Vagina (tissue), 2 donors: ENCODE results near the gene SLC17A7. TPM values are rescaled to one million over a fixed set of nuclear protein-coding genes. Genes with fewer than 3 reads are reported as not detected.

Experiments used
- DNase-seq, 2 donors: peaks; one replicate each; pipeline ENCODE4 v3.0.0-alpha.2; 2017; ENCODE audit errors: extremely low spot score in 2 of 2
- H3K27ac ChIP-seq: fragments of 200-600 bp; sonication (generic); one replicate; pipeline ENCODE4 v1.5.1; 2019
- H3K27me3 ChIP-seq: fragments of 200-600 bp; sonication (generic); one replicate; pipeline ENCODE4 v1.5.1; 2019
- H3K36me3 ChIP-seq, 2 donors: fragments of 200-600 bp; sonication (generic); one replicate each; pipeline ENCODE4 v1.5.1; 2017 to 2019
- H3K4me1 ChIP-seq: fragments of 200-600 bp; sonication (generic); one replicate; pipeline ENCODE4 v1.5.1; 2019
- H3K4me3 ChIP-seq, 2 donors: fragments of 200-600 bp; sonication (generic); 1 replicate in 1 of 2; 2 replicates in 1 of 2; pipeline ENCODE4 v1.5.1; 2016 to 2019
- H3K9me3 ChIP-seq: fragments of 200-600 bp; sonication (generic); one replicate; pipeline ENCODE4 v1.5.1; 2019
- POLR2A ChIP-seq, 2 donors: fragments of 450-650 bp; IDR thresholded peaks; one replicate each; pipeline ENCODE4 v1.6.1; 2017; ENCODE audit warnings: antibody characterized with exemption in 2 of 2, mild to moderate bottlenecking in 2 of 2, moderate library complexity in 2 of 2
- POLR2AphosphoS5 ChIP-seq, 2 donors: sonication (generic); formaldehyde crosslinking; IDR thresholded peaks; one replicate each; pipeline ENCODE4 v1.9.0; 2017; ENCODE audit warnings: antibody characterized with exemption in 2 of 2, mild to moderate bottlenecking in 2 of 2, low read depth in 1 of 2; ENCODE audit not compliant: insufficient read depth in 1 of 2
- intact Hi-C: fragments of 100-400 bp; cut with DNase I; formaldehyde crosslinking; loops from one replicate; pipeline ENCODE4 v1.15.1; 2023
- total RNA-seq: library from RNA; depleted of rRNA; stranded (reverse); fragments of >200 nt; gene quantifications from one replicate; pipeline ENCODE4 v1.2.3, GENCODE V29; 2016
- TF ChIP-seq, protein P1 (sequence below), 3 experiments: fragments of 450-650 bp in 2 of 3; fragments of 200-600 bp in 1 of 3; sonication (generic) in 1 of 3; IDR thresholded peaks; one replicate each; pipeline ENCODE4 v1.5.1; 2017 to 2019; ENCODE audit warnings: antibody characterized with exemption in 3 of 3, mild to moderate bottlenecking in 2 of 3, moderate library complexity in 2 of 3

SLC17A7 gene
- total RNA-seq, 1 donor from 2014 or later: 0.74 TPM

DNA sequence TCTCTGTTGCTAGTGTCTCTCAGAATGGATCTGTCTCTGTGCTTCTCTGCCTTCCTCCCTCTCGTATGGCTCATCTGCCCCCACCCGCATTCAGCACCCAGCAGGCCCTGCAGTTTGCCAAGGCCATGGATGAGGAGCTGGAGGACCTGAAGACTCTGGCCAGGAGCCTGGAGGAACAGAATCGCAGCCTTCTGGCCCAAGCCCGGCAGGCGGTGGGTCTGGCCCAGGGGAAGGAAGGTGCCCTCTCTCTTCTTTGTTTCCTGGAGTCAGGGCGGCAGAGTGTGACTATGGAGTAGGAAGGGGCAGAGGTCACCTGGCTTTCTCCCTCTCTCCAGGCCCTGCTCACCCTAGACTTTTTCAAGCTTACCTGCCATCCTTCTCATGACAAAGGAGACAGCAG lies 42.4 kb downstream of the SLC17A7 start:
- no peak overlapping the region for H3K4me3 ChIP-seq
- no peak for DNase-seq
- TF ChIP-seq, protein P1, sequence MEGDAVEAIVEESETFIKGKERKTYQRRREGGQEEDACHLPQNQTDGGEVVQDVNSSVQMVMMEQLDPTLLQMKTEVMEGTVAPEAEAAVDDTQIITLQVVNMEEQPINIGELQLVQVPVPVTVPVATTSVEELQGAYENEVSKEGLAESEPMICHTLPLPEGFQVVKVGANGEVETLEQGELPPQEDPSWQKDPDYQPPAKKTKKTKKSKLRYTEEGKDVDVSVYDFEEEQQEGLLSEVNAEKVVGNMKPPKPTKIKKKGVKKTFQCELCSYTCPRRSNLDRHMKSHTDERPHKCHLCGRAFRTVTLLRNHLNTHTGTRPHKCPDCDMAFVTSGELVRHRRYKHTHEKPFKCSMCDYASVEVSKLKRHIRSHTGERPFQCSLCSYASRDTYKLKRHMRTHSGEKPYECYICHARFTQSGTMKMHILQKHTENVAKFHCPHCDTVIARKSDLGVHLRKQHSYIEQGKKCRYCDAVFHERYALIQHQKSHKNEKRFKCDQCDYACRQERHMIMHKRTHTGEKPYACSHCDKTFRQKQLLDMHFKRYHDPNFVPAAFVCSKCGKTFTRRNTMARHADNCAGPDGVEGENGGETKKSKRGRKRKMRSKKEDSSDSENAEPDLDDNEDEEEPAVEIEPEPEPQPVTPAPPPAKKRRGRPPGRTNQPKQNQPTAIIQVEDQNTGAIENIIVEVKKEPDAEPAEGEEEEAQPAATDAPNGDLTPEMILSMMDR (IDR thresholded peaks at IDR 0.05): no peak
- TF ChIP-seq POLR2A (IDR thresholded peaks at IDR 0.05) (no peak), POLR2AphosphoS5 (IDR thresholded peaks at IDR 0.05; ENCODE audit: insufficient read depth in 1 of 2, low read depth in 1 of 2) (no peak)
- no peaks in the 10 kb centered on the region for H3K27me3 ChIP-seq
- intact Hi-C loops: no loop called here
- no peak overlapping the region for H3K27ac ChIP-seq
- no peaks in the 10 kb centered on the region for H3K4me1 ChIP-seq
- H3K9me3 ChIP-seq: no peaks in the 10 kb centered on the region
- H3K36me3 ChIP-seq: no peaks in the 10 kb centered on the region

DNA sequence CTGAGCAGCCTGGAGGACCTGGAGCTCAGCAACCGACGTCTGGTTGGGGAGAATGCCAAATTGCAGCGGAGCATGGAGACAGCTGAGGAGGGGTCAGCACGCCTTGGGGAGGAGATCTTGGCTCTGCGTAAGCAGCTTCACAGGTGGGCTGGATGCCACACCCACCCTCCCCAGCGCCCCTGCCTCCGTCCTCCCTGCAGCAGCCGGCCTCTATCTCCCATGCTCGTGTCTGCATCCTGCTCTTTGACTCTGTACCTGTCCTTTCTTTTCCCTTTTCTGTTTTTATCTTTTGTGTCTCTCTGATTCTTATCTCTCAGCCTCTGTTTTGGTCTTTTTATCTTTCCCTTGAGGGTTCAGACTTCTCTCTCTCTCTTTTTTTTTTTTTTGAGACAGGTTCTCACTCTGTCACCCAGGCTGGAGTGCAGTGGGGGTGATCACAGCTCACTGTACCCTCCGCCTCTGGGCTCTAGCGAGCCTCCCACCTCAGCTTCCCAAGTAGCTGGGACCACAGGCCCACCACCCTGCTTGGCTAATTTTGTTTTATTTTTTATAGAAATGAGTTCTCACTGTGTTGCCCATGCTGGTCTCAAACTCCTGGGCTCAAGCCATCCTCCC lies 43.2 kb downstream of the SLC17A7 start:
- TF ChIP-seq, protein P1 (IDR thresholded peaks at IDR 0.05): no peak
- no peak for TF ChIP-seq POLR2AphosphoS5 (IDR thresholded peaks at IDR 0.05; ENCODE audit: insufficient read depth in 1 of 2, low read depth in 1 of 2)
- TF ChIP-seq POLR2A (IDR thresholded peaks at IDR 0.05): no peak
- Histone ChIP-seq H3K36me3 (no peaks in the 10 kb centered on the region), H3K4me1 (no peaks in the 10 kb centered on the region), H3K4me3 (no peak overlapping the region), H3K9me3 (no peaks in the 10 kb centered on the region), H3K27me3 (no peaks in the 10 kb centered on the region), H3K27ac (no peak overlapping the region)
- intact Hi-C loops: no loop called here
- DNase-seq: no peak

DNA sequence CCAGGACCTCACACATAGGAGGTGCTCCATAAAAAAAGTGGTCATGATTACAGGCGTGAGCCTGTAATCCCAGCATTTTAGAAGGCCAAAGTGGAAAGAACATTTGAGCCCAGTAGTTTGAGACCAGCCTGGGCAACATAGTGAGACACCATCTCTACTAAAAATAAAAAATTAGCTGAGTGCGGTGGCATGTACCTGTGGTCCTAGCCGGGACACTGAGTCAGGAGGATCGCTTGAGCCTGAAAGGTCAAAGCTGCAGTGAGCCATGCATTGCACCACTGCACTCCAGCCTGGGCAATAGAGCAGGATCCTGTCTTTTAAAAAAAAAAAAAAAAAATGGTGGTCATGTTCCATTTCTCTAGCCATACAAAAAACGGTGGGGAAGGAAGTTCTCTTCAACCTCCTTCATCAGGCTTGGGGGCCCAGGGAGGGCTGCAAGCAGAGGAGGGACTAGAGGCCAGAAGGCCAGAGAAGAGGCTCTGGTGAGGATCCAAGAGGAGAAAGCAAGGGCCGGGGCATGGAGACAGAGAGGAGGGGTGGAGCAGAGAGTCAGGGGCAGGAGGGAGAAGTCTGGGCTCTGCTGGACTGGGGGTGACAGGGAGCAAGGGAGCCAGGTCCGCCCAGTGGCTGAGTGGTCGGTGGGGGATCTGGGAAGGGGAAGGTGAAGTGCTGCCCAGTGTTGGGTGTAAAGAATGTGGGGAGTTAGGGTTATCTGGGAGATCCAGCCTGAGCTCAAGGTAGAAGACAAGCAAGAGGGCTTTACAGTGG lies 44.4 kb downstream of the SLC17A7 start:
- intact Hi-C loops: no loop called here
- Histone ChIP-seq H3K36me3 (no peaks in the 10 kb centered on the region), H3K27ac (no peak overlapping the region), H3K9me3 (no peaks in the 10 kb centered on the region), H3K4me3 (no peak overlapping the region), H3K4me1 (no peaks in the 10 kb centered on the region), H3K27me3 (no peaks in the 10 kb centered on the region)
- DNase-seq: no peak
- TF ChIP-seq POLR2AphosphoS5 (IDR thresholded peaks at IDR 0.05; ENCODE audit: insufficient read depth in 1 of 2, low read depth in 1 of 2) (no peak), POLR2A (IDR thresholded peaks at IDR 0.05) (no peak)
- TF ChIP-seq, protein P1 (IDR thresholded peaks at IDR 0.05): no peak

DNA sequence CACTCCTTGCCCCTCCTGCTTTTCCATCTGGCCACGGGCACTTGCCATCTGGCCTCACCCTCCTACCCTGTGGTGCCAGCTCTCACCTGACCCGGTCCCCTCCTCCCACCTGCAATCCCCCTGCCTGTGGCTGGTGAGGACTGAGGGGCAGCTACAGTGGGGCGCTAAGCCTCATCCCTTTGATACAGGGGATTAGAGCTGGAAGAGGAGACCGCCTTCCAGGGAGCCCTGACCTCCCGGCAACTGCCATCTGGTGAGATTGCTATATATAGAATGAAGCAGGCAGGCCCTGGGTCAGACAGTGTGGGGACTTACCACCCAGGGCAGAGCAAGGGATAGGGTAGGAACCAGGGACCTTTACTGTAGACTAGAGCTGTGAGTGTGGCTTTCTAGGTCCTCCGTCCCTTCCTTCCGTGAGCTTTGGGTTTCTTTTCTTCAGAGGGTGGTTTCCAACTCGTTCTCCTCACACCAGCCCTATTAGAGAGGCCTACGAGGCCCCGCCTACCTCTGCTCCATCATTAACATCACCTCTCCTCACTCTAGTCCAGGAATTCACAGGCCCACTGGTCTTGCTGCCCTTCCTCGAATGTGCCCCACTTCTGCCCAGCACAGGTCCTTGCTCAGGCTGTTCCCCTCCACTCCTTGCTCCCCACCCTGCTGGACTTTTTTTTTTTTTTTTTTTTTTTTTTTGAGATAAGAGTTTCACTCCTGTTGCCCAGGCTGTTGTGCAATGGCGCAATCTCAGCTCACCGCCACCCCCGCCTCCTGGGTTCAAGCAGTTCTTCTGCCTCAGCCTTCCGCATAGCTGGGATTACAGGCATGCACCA lies 45.5 kb downstream of the SLC17A7 start:
- Histone ChIP-seq H3K4me3 (no peak overlapping the region), H3K27me3 (no peaks in the 10 kb centered on the region), H3K4me1 (no peaks in the 10 kb centered on the region), H3K9me3 (no peaks in the 10 kb centered on the region), H3K27ac (no peak overlapping the region), H3K36me3 (no peaks in the 10 kb centered on the region)
- intact Hi-C loops: no loop called here
- no peak for TF ChIP-seq POLR2A (IDR thresholded peaks at IDR 0.05)
- TF ChIP-seq POLR2AphosphoS5 (IDR thresholded peaks at IDR 0.05; ENCODE audit: insufficient read depth in 1 of 2, low read depth in 1 of 2): no peak
- TF ChIP-seq, protein P1 (IDR thresholded peaks at IDR 0.05): no peak
- no peak for DNase-seq
